B cell (primary cell): ENCODE results near the gene KLHL26. TPM values are rescaled to one million over a fixed set of nuclear protein-coding genes. Genes with fewer than 3 reads are reported as not detected.

Source experiments
- ATAC-seq: fragments of 200-7000 bp; cut with Tn5 transposase; one replicate; pipeline ENCODE4 v1.10.0; 2021; ENCODE audit warnings: low read depth, mild to moderate bottlenecking, moderate number of reproducible peaks, moderate library complexity
- CTCF ChIA-PET: fragments of 350-600 bp; sonication (Branson Sonifier 250); formaldehyde crosslinking; loops from one replicate; lab custom pipeline; 2021; ENCODE audit warnings: antibody characterized with exemption, inconsistent platforms; lab: Charles Lee
- POLR2A ChIA-PET: fragments of 350-600 bp; sonication (Branson Sonifier 250); formaldehyde crosslinking; loops from one replicate; lab custom pipeline; 2021; ENCODE audit warnings: antibody characterized with exemption; lab: Charles Lee
- DNase-seq: peaks from one replicate; pipeline ENCODE4 v3.0.0; 2013
- H2AFZ ChIP-seq: 2 replicates; pipeline ENCODE4 v1.6.1; 2012; ENCODE audit warnings: mild to moderate bottlenecking, low read depth, low read length; ENCODE audit not compliant: insufficient read depth, poor library complexity, severe bottlenecking
- H3K27ac ChIP-seq, 2 donors: 1 replicate in 1 of 2; 2 replicates in 1 of 2; pipeline ENCODE4 v1.5.1; 2012 to 2013; ENCODE audit warnings: low read length in 2 of 2, mild to moderate bottlenecking in 2 of 2, moderate library complexity in 1 of 2
- H3K27me3 ChIP-seq, 4 experiments: fragments of 200-600 bp in 1 of 4; sonication (generic) in 1 of 4; replicated peaks in 1 of 4; 1 replicate in 2 of 4; 2 replicates in 2 of 4; pipeline versions ENCODE4 v1.6.1 to v1.7.0; 2013 to 2016; ENCODE audit warnings: low read length in 3 of 4, mild to moderate bottlenecking in 2 of 4, mixed read lengths in 1 of 4, moderate library complexity in 1 of 4; ENCODE audit not compliant: insufficient read depth in 4 of 4, control insufficient read depth in 3 of 4; ENCODE audit errors: control extremely low read depth in 1 of 4
- H3K36me3 ChIP-seq, 2 experiments: replicated peaks in 1 of 2; 1 replicate in 1 of 2; 2 replicates in 1 of 2; pipeline versions ENCODE4 v1.6.1 to v1.7.1; 2013; ENCODE audit warnings: low read length in 1 of 2; ENCODE audit not compliant: insufficient read depth in 2 of 2, control insufficient read depth in 1 of 2; ENCODE audit errors: control extremely low read depth in 1 of 2, extremely low read depth in 1 of 2
- H3K4me1 ChIP-seq, 2 donors: fragments of 200-600 bp in 1 of 2; sonication (generic) in 1 of 2; 1 replicate in 1 of 2; 2 replicates in 1 of 2; pipeline versions ENCODE4 v1.5.1 to v1.6.1; 2013 to 2017; ENCODE audit warnings: low read length in 2 of 2; ENCODE audit not compliant: control insufficient read depth in 2 of 2, insufficient read depth in 2 of 2
- H3K4me2 ChIP-seq: replicated peaks from 2 replicates; pipeline ENCODE3; 2012; ENCODE audit warnings: mild to moderate bottlenecking, low read depth, low read length; ENCODE audit not compliant: poor library complexity, severe bottlenecking
- H3K4me3 ChIP-seq, 5 experiments: fragments of 200-600 bp in 1 of 5; sonication (generic) in 1 of 5; 1 replicate in 3 of 5; 2 replicates in 2 of 5; pipeline versions ENCODE4 v1.5.1 to v1.7.0; 2011 to 2016; ENCODE audit warnings: low read length in 4 of 5, mild to moderate bottlenecking in 4 of 5, low read depth in 2 of 5, control low read depth in 1 of 5, moderate library complexity in 1 of 5; ENCODE audit not compliant: insufficient read depth in 1 of 5; ENCODE audit errors: control extremely low read depth in 1 of 5, extremely low read depth in 1 of 5
- H3K79me2 ChIP-seq: fragments of 200-600 bp; sonication (generic); one replicate; pipeline ENCODE4 v1.6.0; 2016; ENCODE audit warnings: low read length; ENCODE audit not compliant: control insufficient read depth, insufficient read depth
- H3K9ac ChIP-seq: fragments of 200-600 bp; sonication (generic); 2 replicates; pipeline ENCODE4 v1.6.1; 2017; ENCODE audit warnings: mild to moderate bottlenecking, low read length, moderate library complexity
- H3K9me3 ChIP-seq, 3 donors: one replicate each; pipeline versions ENCODE4 v1.6.1 to v1.7.1; 2013; ENCODE audit warnings: low read length in 2 of 3; ENCODE audit not compliant: control insufficient read depth in 2 of 3, insufficient read depth in 1 of 3; ENCODE audit errors: control extremely low read depth in 1 of 3
- H4K20me1 ChIP-seq: 2 replicates; pipeline ENCODE4 v1.6.0; 2012; ENCODE audit warnings: mild to moderate bottlenecking, low read length; ENCODE audit not compliant: insufficient read depth, control insufficient read depth, poor library complexity, severe bottlenecking
- H3K27ac Mint-ChIP-seq: one replicate; pipeline ENCODE4 v1.8.0; 2021; ENCODE audit warnings: mixed read lengths
- H3K27me3 Mint-ChIP-seq: one replicate; pipeline ENCODE4 v1.8.0; 2021; ENCODE audit warnings: mixed read lengths
- H3K4me1 Mint-ChIP-seq: one replicate; pipeline ENCODE4 v1.8.0; 2021; ENCODE audit warnings: mixed read lengths
- H3K4me3 Mint-ChIP-seq: one replicate; pipeline ENCODE4 v1.8.0; 2021; ENCODE audit warnings: mixed read lengths
- H3K9me3 Mint-ChIP-seq: one replicate; pipeline ENCODE4 v1.8.0; 2022; ENCODE audit warnings: mixed read lengths; ENCODE audit not compliant: insufficient read depth
- CTCF ChIP-seq: fragments of 200-600 bp; IDR thresholded peaks from one replicate; pipeline ENCODE4 v1.8.0; 2022; ENCODE audit warnings: antibody characterized with exemption, mild to moderate bottlenecking
- EZH2 ChIP-seq: IDR thresholded peaks from 2 replicates; pipeline ENCODE4 v1.6.1; 2012; ENCODE audit warnings: borderline replicate concordance, low read depth, mild to moderate bottlenecking, moderate library complexity, low read length; ENCODE audit not compliant: insufficient read depth, poor library complexity, severe bottlenecking
- WGBS: methylation state at CpG from one replicate; pipeline ENCODE4 v1.1.5; 2013; ENCODE audit warnings: missing lambda C conversion rate; ENCODE audit not compliant: insufficient coverage; 5-methylcytosine and 5-hydroxymethylcytosine counted together
- intact Hi-C: fragments of 100-400 bp; cut with micrococcal nuclease; formaldehyde crosslinking; loops from one replicate; pipeline ENCODE4 v1.10.0; 2022
- polyA plus RNA-seq: library from polyadenylated mRNA; depleted of rRNA; stranded (reverse); fragments of >200 nt; gene quantifications from 2 replicates; pipeline ENCODE4 v1.2.3, GENCODE V29; 2012
- total RNA-seq, 2 donors: library from RNA; stranded (reverse); fragments of 120-200 nt in 1 of 2; gene quantifications; 1 replicate in 1 of 2; 2 replicates in 1 of 2; pipeline versions ENCODE4 v1.2.3 to v1.2.4, GENCODE V29; 2013 to 2022

Gene KLHL26
- total and polyA plus RNA-seq, 2 donors (not counting 1 experiment from before 2014, with no cell fraction given) = 5.0 to 14.6 TPM

GRCh38 chr19:18611327-18612050 is 25.3 kb upstream of the KLHL26 start:
- ATAC-seq (peak; percentile 42), DNase-seq (peak; percentile 63)
- 1% methylated on average over 49 of the region's 62 CpGs for WGBS
- Histone ChIP-seq H3K4me2 (peak overlapping the region; percentile 97), H3K9ac (peak overlapping the region; percentile 69), H3K79me2 (no peaks in the 10 kb centered on the region), H3K27me3 (peaks cover 0 to 88% (median 65%) of the 10 kb centered on the region in 4 experiments), H4K20me1 (no peaks in the 10 kb centered on the region), H3K4me1 (peaks cover 38 to 51% of the 10 kb centered on the region in 2 donors), H2AFZ (peak overlapping the region; percentile 78), H3K36me3 (no peaks in the 10 kb centered on the region), H3K4me3 (peak overlapping the region in 4 of 5 experiments; percentile 20 to 61 (median 51)), H3K27ac (no peak overlapping the region), H3K9me3 (peaks cover 0 to 26% (median 0%) of the 10 kb centered on the region in 3 donors)
- Mint-ChIP-seq H3K4me1 (peaks cover 37% of the 10 kb centered on the region), H3K9me3 (no peaks in the 10 kb centered on the region), H3K27me3 (peaks cover 56% of the 10 kb centered on the region), H3K27ac (no peak overlapping the region), H3K4me3 (peak overlapping the region; percentile 85)
- CTCF ChIA-PET = no interaction called here
- TF ChIP-seq EZH2 (no peak), CTCF (no peak)
- POLR2A ChIA-PET = interaction anchor here (0.6 kb wide), 1 partner anchor 81 kb away, joined by 5 read pairs; no protein-coding TSS in a partner anchor
- intact Hi-C loops = no loop called here
